IMR-90 (cell line): ENCODE results near the gene TOGARAM1. TPM values are rescaled to one million over a fixed set of nuclear protein-coding genes. Genes with fewer than 3 reads are reported as not detected.

Source experiments
- ATAC-seq: fragments of 200-7000 bp; cut with Tn5 transposase; 2 replicates; pipeline ENCODE4 v1.9.1; 2020; ENCODE audit warnings: low read depth, mild to moderate bottlenecking, moderate library complexity
- BruUV-seq: library from RNA; stranded (reverse); fragments of 400-500 nt; replicated peaks from 2 replicates; lab custom pipeline; 2021; lab: Mats Ljungman, UMichigan
- CTCF ChIA-PET: fragments of 300-600 bp; formaldehyde crosslinking; extraction: SDS; loops from one replicate; lab custom pipeline; 2021; ENCODE audit warnings: antibody characterized with exemption; lab: Yijun Ruan, JAX
- POLR2A ChIA-PET: fragments of 300-600 bp; sonication (Branson Sonifier 250); formaldehyde crosslinking; loops from one replicate; lab custom pipeline; 2022; ENCODE audit warnings: antibody characterized with exemption; ENCODE audit not compliant: unreplicated experiment; lab: Charles Lee
- DNase-seq: peaks from one replicate; pipeline ENCODE4 v3.0.0; 2013
- H2AFZ ChIP-seq: replicated peaks from 2 replicates; pipeline ENCODE3; 2013; ENCODE audit warnings: low read length, mild to moderate bottlenecking; ENCODE audit not compliant: poor library complexity
- H2AK5ac ChIP-seq: 2 replicates; pipeline ENCODE4 v1.6.1; 2013; ENCODE audit warnings: low read depth, low read length, inconsistent platforms
- H2AK9ac ChIP-seq: replicated peaks from 2 replicates; pipeline ENCODE3; 2013; ENCODE audit warnings: mild to moderate bottlenecking, low read depth, low read length, moderate library complexity; ENCODE audit not compliant: poor library complexity
- H2BK120ac ChIP-seq: 2 replicates; pipeline ENCODE4 v1.6.1; 2013; ENCODE audit warnings: low read depth, low read length, inconsistent platforms
- H2BK15ac ChIP-seq: 3 replicates; pipeline ENCODE4 v1.6.1; 2013; ENCODE audit warnings: low read depth, low read length, inconsistent platforms
- H2BK20ac ChIP-seq: 2 replicates; pipeline ENCODE4 v1.6.1; 2013; ENCODE audit warnings: low read depth, mild to moderate bottlenecking, inconsistent platforms, low read length, moderate library complexity
- H2BK5ac ChIP-seq: 2 replicates; pipeline ENCODE4 v1.6.1; 2013; ENCODE audit warnings: mild to moderate bottlenecking, low read depth, low read length, inconsistent platforms; ENCODE audit not compliant: poor library complexity, severe bottlenecking
- H3K14ac ChIP-seq: replicated peaks from 2 replicates; pipeline ENCODE4 v1.6.1; 2013; ENCODE audit warnings: low read depth, low read length, inconsistent platforms
- H3K18ac ChIP-seq: 2 replicates; pipeline ENCODE4 v1.6.1; 2013; ENCODE audit warnings: low read depth, low read length, control low read depth
- H3K23ac ChIP-seq: 2 replicates; pipeline ENCODE4 v1.6.1; 2013; ENCODE audit warnings: low read depth, low read length, inconsistent platforms
- H3K27ac ChIP-seq: 2 replicates; pipeline ENCODE4 v1.5.1; 2013; ENCODE audit warnings: mild to moderate bottlenecking, control low read depth, low read length; ENCODE audit not compliant: insufficient read depth
- H3K27me3 ChIP-seq: 2 replicates; pipeline ENCODE4 v1.6.1; 2013; ENCODE audit warnings: low read length; ENCODE audit not compliant: control insufficient read depth, insufficient read depth
- H3K36me3 ChIP-seq: 2 replicates; pipeline ENCODE4 v1.6.1; 2013; ENCODE audit warnings: low read length, mixed read lengths; ENCODE audit not compliant: control insufficient read depth, insufficient read depth
- H3K4ac ChIP-seq: 2 replicates; pipeline ENCODE4 v1.6.1; 2013; ENCODE audit warnings: low read depth, low read length, inconsistent platforms
- H3K4me1 ChIP-seq: 2 replicates; pipeline ENCODE4 v1.6.1; 2013; ENCODE audit warnings: low read length, mixed read lengths; ENCODE audit not compliant: control insufficient read depth, insufficient read depth
- H3K4me2 ChIP-seq: 2 replicates; pipeline ENCODE4 v1.6.1; 2013; ENCODE audit warnings: low read depth, mild to moderate bottlenecking, control low read depth, low read length, moderate library complexity
- H3K4me3 ChIP-seq: 2 replicates; pipeline ENCODE4 v1.5.1; 2013; ENCODE audit warnings: low read depth, mild to moderate bottlenecking, control low read depth, low read length, moderate library complexity; ENCODE audit not compliant: insufficient read depth
- H3K56ac ChIP-seq: 2 replicates; pipeline ENCODE4 v1.6.1; 2013; ENCODE audit warnings: low read length, inconsistent platforms; ENCODE audit not compliant: insufficient read depth; ENCODE audit errors: extremely low read depth
- H3K79me1 ChIP-seq, 2 experiments: 2 replicates each; pipeline ENCODE4 v1.6.1; 2013; ENCODE audit warnings: low read length in 2 of 2, inconsistent platforms in 1 of 2, low read depth in 1 of 2
- H3K9ac ChIP-seq: 2 replicates; pipeline ENCODE4 v1.6.1; 2013; ENCODE audit warnings: low read depth, low read length, control low read depth
- H3K9me1 ChIP-seq: 2 replicates; pipeline ENCODE4 v1.6.1; 2013; ENCODE audit warnings: low read length, inconsistent platforms; ENCODE audit not compliant: insufficient read depth
- H3K9me3 ChIP-seq: 2 replicates; pipeline ENCODE4 v1.6.1; 2013; ENCODE audit warnings: low read length; ENCODE audit not compliant: control insufficient read depth, insufficient read depth
- H4K20me1 ChIP-seq: 2 replicates; pipeline ENCODE4 v1.6.1; 2013; ENCODE audit warnings: low read length, inconsistent platforms; ENCODE audit not compliant: insufficient read depth
- H4K5ac ChIP-seq: 2 replicates; pipeline ENCODE4 v1.6.1; 2013; ENCODE audit warnings: mild to moderate bottlenecking, low read depth, low read length, control low read depth
- H4K8ac ChIP-seq, 2 experiments: 2 replicates each; pipeline ENCODE4 v1.6.1; 2013; ENCODE audit warnings: low read depth in 2 of 2, low read length in 2 of 2, control low read depth in 1 of 2, inconsistent platforms in 1 of 2
- H4K91ac ChIP-seq: 2 replicates; pipeline ENCODE4 v1.6.1; 2013; ENCODE audit warnings: low read depth, low read length, inconsistent platforms; ENCODE audit not compliant: insufficient read depth
- BHLHE40 ChIP-seq: fragments of 150-350 bp; IDR thresholded peaks from 2 replicates; pipeline ENCODE4 v1.6.1; 2016; ENCODE audit warnings: mild to moderate bottlenecking, low read depth, low read length
- CEBPB ChIP-seq: IDR thresholded peaks from 2 replicates; pipeline ENCODE4 v1.6.1; 2012; ENCODE audit warnings: low read depth, low read length, improper control_type of control experiment
- ELK1 ChIP-seq: fragments of 150-350 bp; IDR thresholded peaks from 2 replicates; pipeline ENCODE4 v1.6.1; 2016; ENCODE audit warnings: low read depth, mild to moderate bottlenecking, low read length, moderate library complexity, borderline replicate concordance
- FOS ChIP-seq: fragments of 150-350 bp; IDR thresholded peaks from 2 replicates; pipeline ENCODE4 v1.6.1; 2016; ENCODE audit warnings: low read depth, low read length
- MAFK ChIP-seq: IDR thresholded peaks from 2 replicates; pipeline ENCODE4 v1.6.1; 2012; ENCODE audit warnings: low read depth, low read length, improper control_type of control experiment
- MAZ ChIP-seq: IDR thresholded peaks from 2 replicates; pipeline ENCODE4 v1.6.1; 2012; ENCODE audit warnings: low read depth, mild to moderate bottlenecking, low read length, improper control_type of control experiment, moderate library complexity, borderline replicate concordance
- NFE2L2 ChIP-seq: fragments of 150-350 bp; IDR thresholded peaks from 2 replicates; pipeline ENCODE4 v1.6.1; 2016; ENCODE audit warnings: low read depth, mild to moderate bottlenecking, low read length
- POLR2A ChIP-seq: IDR thresholded peaks from 2 replicates; pipeline ENCODE4 v1.6.1; 2012; ENCODE audit warnings: mild to moderate bottlenecking, low read depth, low read length
- RAD21 ChIP-seq: IDR thresholded peaks from 2 replicates; pipeline ENCODE4 v1.6.1; 2012; ENCODE audit warnings: low read length, improper control_type of control experiment
- RCOR1 ChIP-seq: IDR thresholded peaks from 2 replicates; pipeline ENCODE4 v1.6.1; 2012; ENCODE audit warnings: mild to moderate bottlenecking, low read length, improper control_type of control experiment; ENCODE audit not compliant: insufficient replicate concordance
- RFX5 ChIP-seq: IDR thresholded peaks from 2 replicates; pipeline ENCODE4 v1.8.0; 2012; ENCODE audit warnings: low read depth, mild to moderate bottlenecking, low read length, moderate library complexity
- SMC3 ChIP-seq: fragments of 150-350 bp; IDR thresholded peaks from 2 replicates; pipeline ENCODE4 v1.6.1; 2016; ENCODE audit warnings: low read depth, mild to moderate bottlenecking, antibody characterized with exemption, low read length, moderate library complexity
- USF2 ChIP-seq: fragments of 150-350 bp; IDR thresholded peaks from 2 replicates; pipeline ENCODE4 v1.6.1; 2017; ENCODE audit warnings: mild to moderate bottlenecking, antibody characterized with exemption, low read length, low read depth
- WGBS, 2 experiments: methylation state at CpG; one replicate each; pipeline versions ENCODE4 v1.1.5 to v1.1.7; 2013; ENCODE audit warnings: missing lambda C conversion rate in 2 of 2; ENCODE audit not compliant: insufficient read length in 1 of 2; ENCODE audit errors: extremely low coverage in 2 of 2; 5-methylcytosine and 5-hydroxymethylcytosine counted together
- dilution Hi-C: fragments of 300-500 bp; cut with HindIII; formaldehyde crosslinking; loops from one replicate; pipeline ENCODE4 v1.14.3; 2018; ENCODE audit warnings: low sequenced_read_pairs; ENCODE audit not compliant: unreplicated experiment
- in situ Hi-C: fragments of 300-500 bp; cut with MboI; formaldehyde crosslinking; loops from 3 replicates; pipeline ENCODE4 v1.14.3; 2019; ENCODE audit warnings: low sequenced_read_pairs, inconsistent platforms, mixed read lengths
- intact Hi-C: fragments of 100-400 bp; cut with micrococcal nuclease; formaldehyde crosslinking; loops from 2 replicates; pipeline ENCODE4 v1.10.0; 2022
- polyA plus RNA-seq, 3 experiments: library from polyadenylated mRNA; depleted of rRNA; stranded (reverse); fragments of >200 nt; gene quantifications; 2 replicates each; pipeline ENCODE4 v1.2.3, GENCODE V29; 2012; ENCODE audit warnings: low replicate concordance in 1 of 3
- total RNA-seq: library from RNA; depleted of rRNA; stranded (reverse); fragments of >200 nt; gene quantifications from 2 replicates; pipeline ENCODE4 v1.2.3, GENCODE V29; 2012
- TF ChIP-seq, protein P1 (sequence below): conservative IDR thresholded peaks from 2 replicates; pipeline ENCODE4 v1.5.1; 2012; ENCODE audit warnings: mild to moderate bottlenecking, low read depth, low read length, improper control_type of control experiment

TOGARAM1 gene
- total and polyA plus RNA-seq, 2 of the 4 experiments (the other 2 are of a cell fraction) = 3.1 to 13.4 TPM

DNA sequence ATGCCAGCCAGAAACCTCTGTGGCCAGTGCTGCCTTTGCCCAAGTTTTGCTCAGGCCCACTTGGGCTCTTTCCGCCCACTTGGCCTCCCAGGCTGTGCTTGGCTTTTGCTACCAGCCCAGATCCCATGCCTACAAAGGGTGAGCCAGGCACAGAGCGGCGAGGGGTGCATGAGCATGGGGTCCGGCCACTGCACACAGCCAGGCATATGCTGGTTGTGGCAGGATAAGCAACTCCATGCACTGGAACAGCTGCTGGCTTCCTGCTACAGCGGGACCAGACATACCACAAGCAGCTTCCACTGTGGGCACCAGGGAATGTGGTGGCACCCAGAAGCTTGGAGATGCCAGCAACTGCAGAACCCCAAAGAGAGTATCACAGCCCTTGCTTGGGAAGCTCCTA, 76.3 kb downstream of the TOGARAM1 start:
- Histone ChIP-seq H4K8ac (no peak overlapping the region), H3K56ac (no peak overlapping the region), H3K23ac (no peak overlapping the region), H3K4me1 (no peaks in the 10 kb centered on the region), H3K79me1 (no peaks in the 10 kb centered on the region), H4K5ac (no peak overlapping the region), H2AFZ (no peak overlapping the region), H2BK5ac (no peak overlapping the region), H4K91ac (no peak overlapping the region), H3K18ac (no peak overlapping the region), H3K9me3 (no peaks in the 10 kb centered on the region), H3K36me3 (peaks cover 8% of the 10 kb centered on the region), H2BK20ac (no peak overlapping the region), H3K4me2 (no peak overlapping the region), H3K27ac (no peak overlapping the region), H3K9me1 (no peaks in the 10 kb centered on the region), H3K4me3 (no peak overlapping the region), H2AK9ac (no peak overlapping the region), H4K20me1 (no peaks in the 10 kb centered on the region), H3K14ac (no peak overlapping the region), H2AK5ac (no peak overlapping the region), H3K4ac (no peak overlapping the region), H2BK120ac (no peak overlapping the region), H3K27me3 (no peaks in the 10 kb centered on the region), H2BK15ac (no peak overlapping the region), H3K9ac (no peak overlapping the region)
- ChIA-PET CTCF (no interaction called here), POLR2A (no interaction called here)
- DNase-seq = no peak
- intact Hi-C loops (no loop called here), dilution Hi-C loops (no loop called here), in situ Hi-C loops (no loop called here)
- no peak for ATAC-seq
- no peak for TF ChIP-seq MAFK
- TF ChIP-seq NFE2L2 = no peak
- TF ChIP-seq BHLHE40 = no peak
- TF ChIP-seq MAZ = no peak
- no peak for TF ChIP-seq RFX5
- TF ChIP-seq CEBPB = no peak
- TF ChIP-seq SMC3 = no peak
- TF ChIP-seq, protein P1, sequence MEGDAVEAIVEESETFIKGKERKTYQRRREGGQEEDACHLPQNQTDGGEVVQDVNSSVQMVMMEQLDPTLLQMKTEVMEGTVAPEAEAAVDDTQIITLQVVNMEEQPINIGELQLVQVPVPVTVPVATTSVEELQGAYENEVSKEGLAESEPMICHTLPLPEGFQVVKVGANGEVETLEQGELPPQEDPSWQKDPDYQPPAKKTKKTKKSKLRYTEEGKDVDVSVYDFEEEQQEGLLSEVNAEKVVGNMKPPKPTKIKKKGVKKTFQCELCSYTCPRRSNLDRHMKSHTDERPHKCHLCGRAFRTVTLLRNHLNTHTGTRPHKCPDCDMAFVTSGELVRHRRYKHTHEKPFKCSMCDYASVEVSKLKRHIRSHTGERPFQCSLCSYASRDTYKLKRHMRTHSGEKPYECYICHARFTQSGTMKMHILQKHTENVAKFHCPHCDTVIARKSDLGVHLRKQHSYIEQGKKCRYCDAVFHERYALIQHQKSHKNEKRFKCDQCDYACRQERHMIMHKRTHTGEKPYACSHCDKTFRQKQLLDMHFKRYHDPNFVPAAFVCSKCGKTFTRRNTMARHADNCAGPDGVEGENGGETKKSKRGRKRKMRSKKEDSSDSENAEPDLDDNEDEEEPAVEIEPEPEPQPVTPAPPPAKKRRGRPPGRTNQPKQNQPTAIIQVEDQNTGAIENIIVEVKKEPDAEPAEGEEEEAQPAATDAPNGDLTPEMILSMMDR = no peak
- no peak for TF ChIP-seq POLR2A
- TF ChIP-seq ELK1 = no peak
- TF ChIP-seq RCOR1 = no peak
- TF ChIP-seq FOS = no peak
- no peak for TF ChIP-seq USF2
- no peak for TF ChIP-seq RAD21
- no TSS peak for BruUV-seq
- WGBS, 2 experiments = 82% methylated on average over 4 of the region's 5 CpGs; no CpG with 5 or more reads in 1 of the 2 experiments
